ENCODE results near the gene MAGIX.

MAGIX gene

DNA sequence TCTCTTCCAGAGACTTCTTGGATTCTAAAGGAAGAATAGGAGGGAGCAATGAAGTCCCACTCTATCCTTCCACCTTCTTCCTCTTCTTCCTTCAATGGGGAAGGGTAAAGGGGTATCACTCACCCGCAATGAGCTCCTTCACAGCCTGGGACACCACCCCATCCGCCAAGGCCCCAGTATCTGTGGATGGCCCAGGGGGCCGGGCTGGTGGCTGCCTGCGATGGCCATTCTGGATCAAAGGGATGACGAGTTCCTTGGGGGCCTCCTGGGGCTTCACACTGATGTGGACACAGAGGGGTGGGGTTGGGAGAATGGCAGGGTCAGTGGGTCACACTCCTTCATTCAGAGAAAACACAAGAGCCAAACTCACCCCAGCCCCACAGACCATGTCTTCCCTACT, 40.1 kb upstream of the MAGIX start:
- TF ChIP-seq SIN3A (IDR thresholded peaks at IDR 0.05; ENCODE audit: borderline replicate concordance, insufficient read depth, low read length) = no peak
- no peak for TF ChIP-seq POLR2AphosphoS5 (IDR thresholded peaks at IDR 0.05; ENCODE audit: low read depth, low read length)
- TF ChIP-seq, protein P1, sequence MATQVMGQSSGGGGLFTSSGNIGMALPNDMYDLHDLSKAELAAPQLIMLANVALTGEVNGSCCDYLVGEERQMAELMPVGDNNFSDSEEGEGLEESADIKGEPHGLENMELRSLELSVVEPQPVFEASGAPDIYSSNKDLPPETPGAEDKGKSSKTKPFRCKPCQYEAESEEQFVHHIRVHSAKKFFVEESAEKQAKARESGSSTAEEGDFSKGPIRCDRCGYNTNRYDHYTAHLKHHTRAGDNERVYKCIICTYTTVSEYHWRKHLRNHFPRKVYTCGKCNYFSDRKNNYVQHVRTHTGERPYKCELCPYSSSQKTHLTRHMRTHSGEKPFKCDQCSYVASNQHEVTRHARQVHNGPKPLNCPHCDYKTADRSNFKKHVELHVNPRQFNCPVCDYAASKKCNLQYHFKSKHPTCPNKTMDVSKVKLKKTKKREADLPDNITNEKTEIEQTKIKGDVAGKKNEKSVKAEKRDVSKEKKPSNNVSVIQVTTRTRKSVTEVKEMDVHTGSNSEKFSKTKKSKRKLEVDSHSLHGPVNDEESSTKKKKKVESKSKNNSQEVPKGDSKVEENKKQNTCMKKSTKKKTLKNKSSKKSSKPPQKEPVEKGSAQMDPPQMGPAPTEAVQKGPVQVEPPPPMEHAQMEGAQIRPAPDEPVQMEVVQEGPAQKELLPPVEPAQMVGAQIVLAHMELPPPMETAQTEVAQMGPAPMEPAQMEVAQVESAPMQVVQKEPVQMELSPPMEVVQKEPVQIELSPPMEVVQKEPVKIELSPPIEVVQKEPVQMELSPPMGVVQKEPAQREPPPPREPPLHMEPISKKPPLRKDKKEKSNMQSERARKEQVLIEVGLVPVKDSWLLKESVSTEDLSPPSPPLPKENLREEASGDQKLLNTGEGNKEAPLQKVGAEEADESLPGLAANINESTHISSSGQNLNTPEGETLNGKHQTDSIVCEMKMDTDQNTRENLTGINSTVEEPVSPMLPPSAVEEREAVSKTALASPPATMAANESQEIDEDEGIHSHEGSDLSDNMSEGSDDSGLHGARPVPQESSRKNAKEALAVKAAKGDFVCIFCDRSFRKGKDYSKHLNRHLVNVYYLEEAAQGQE (IDR thresholded peaks at IDR 0.05; ENCODE audit: insufficient read depth in 1 of 2, low read depth in 2 of 2, low read length in 2 of 2) = no peak
- no peak for TF ChIP-seq TAF1 (IDR thresholded peaks at IDR 0.05; ENCODE audit: borderline replicate concordance, insufficient read depth, low read length)
- no peak for TF ChIP-seq FOXP2 (optimal IDR thresholded peaks at IDR 0.05; ENCODE audit: borderline replicate concordance, extremely low read depth, extremely low read length, insufficient read depth)

DNA sequence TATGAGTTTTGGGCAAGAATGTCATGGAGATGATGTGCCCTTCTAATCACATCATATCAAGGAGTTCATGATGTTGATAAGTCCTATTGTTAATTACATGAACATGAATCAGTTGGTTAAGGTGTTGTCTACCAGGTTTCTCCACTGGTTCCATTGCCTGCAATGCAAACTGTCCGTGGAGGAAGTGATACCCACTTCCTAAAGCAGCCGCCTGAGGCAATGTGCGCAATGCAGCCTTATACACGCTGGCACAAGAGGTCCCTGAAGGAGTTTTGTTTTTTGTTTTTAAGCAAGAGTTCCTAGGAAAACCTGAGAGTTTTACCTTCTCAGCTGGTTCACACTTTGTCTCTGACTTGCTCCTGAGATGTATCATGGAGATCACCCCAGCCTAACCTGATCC, 33.1 kb upstream of the MAGIX start:
- TF ChIP-seq FOXP2 (optimal IDR thresholded peaks at IDR 0.05; ENCODE audit: borderline replicate concordance, extremely low read depth, extremely low read length, insufficient read depth) = no peak
- TF ChIP-seq POLR2AphosphoS5 (IDR thresholded peaks at IDR 0.05; ENCODE audit: low read depth, low read length) = no peak
- no peak for TF ChIP-seq TAF1 (IDR thresholded peaks at IDR 0.05; ENCODE audit: borderline replicate concordance, insufficient read depth, low read length)
- TF ChIP-seq, protein P1 (IDR thresholded peaks at IDR 0.05; ENCODE audit: insufficient read depth in 1 of 2, low read depth in 2 of 2, low read length in 2 of 2) = no peak
- TF ChIP-seq SIN3A (IDR thresholded peaks at IDR 0.05; ENCODE audit: borderline replicate concordance, insufficient read depth, low read length) = no peak

DNA sequence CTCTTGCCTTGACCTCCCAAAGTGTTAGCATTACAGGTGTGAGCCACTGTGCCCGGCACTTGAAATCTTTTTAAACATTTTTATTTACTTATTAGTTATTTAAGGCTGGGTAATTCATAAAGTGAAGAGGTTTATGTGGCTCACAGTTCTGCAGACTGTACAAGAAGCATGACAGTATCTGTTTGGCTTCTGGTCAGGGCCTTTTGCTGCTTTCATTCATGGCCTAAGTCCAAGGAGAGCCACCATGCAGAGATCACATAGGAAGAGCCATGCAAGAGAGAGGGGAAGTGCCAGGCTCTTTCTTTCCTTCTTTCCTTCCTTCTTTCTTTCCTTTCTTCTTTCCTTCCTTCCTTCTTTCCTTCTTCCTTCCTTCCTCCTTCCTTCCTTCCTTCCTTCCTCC, 28.8 kb upstream of the MAGIX start:
- no peak for TF ChIP-seq FOXP2 (optimal IDR thresholded peaks at IDR 0.05; ENCODE audit: borderline replicate concordance, extremely low read depth, extremely low read length, insufficient read depth)
- TF ChIP-seq, protein P1 (IDR thresholded peaks at IDR 0.05; ENCODE audit: insufficient read depth in 1 of 2, low read depth in 2 of 2, low read length in 2 of 2) = no peak
- TF ChIP-seq SIN3A (IDR thresholded peaks at IDR 0.05; ENCODE audit: borderline replicate concordance, insufficient read depth, low read length) = no peak
- TF ChIP-seq POLR2AphosphoS5 (IDR thresholded peaks at IDR 0.05; ENCODE audit: low read depth, low read length) = no peak
- TF ChIP-seq TAF1 (IDR thresholded peaks at IDR 0.05; ENCODE audit: borderline replicate concordance, insufficient read depth, low read length) = no peak

DNA sequence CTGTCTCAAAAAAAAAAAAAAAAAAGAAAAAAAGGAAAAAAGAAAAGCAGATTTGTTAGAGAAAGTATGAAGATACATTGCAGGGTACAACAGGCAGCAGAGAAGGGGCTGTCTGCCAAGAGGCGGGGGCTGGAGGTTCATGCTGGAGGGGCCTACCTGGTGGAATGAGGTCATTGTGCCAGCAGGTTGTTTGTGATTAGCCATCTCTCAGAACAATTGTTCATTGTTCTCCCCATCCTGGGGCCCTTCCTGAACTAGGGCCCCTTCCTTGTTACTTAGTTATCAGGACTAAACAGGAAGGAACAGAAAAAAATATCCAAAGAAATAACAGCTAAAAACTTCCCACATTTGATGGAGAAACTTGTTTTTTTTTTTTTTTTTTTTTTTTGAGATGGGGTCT, 25.1 kb upstream of the MAGIX start:
- no peak for TF ChIP-seq FOXP2 (optimal IDR thresholded peaks at IDR 0.05; ENCODE audit: borderline replicate concordance, extremely low read depth, extremely low read length, insufficient read depth)
- TF ChIP-seq, protein P1 (IDR thresholded peaks at IDR 0.05; ENCODE audit: insufficient read depth in 1 of 2, low read depth in 2 of 2, low read length in 2 of 2) = no peak
- no peak for TF ChIP-seq SIN3A (IDR thresholded peaks at IDR 0.05; ENCODE audit: borderline replicate concordance, insufficient read depth, low read length)
- no peak for TF ChIP-seq POLR2AphosphoS5 (IDR thresholded peaks at IDR 0.05; ENCODE audit: low read depth, low read length)
- no peak for TF ChIP-seq TAF1 (IDR thresholded peaks at IDR 0.05; ENCODE audit: borderline replicate concordance, insufficient read depth, low read length)

DNA sequence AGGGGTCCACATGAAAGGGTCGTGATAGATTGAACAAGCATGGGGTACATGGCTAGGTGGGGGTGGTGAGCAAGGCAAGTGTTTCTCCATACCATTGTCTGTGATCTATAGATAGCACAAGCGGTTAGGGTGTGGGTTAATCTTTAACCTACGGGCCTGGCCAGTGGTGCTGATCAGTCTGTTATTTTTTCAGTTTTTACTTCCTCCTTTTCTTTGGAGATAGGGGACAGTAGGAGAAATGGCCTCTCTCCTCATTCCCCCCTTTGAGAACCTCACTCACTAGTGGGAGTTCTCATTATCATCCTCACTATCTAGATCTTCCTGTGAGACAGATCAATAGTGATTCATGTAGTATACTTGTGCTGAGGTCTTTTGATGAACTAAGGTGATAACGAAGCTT, 22.8 kb upstream of the MAGIX start:
- no peak for TF ChIP-seq SIN3A (IDR thresholded peaks at IDR 0.05; ENCODE audit: borderline replicate concordance, insufficient read depth, low read length)
- TF ChIP-seq, protein P1 (IDR thresholded peaks at IDR 0.05; ENCODE audit: insufficient read depth in 1 of 2, low read depth in 2 of 2, low read length in 2 of 2) = no peak
- TF ChIP-seq POLR2AphosphoS5 (IDR thresholded peaks at IDR 0.05; ENCODE audit: low read depth, low read length) = no peak
- no peak for TF ChIP-seq FOXP2 (optimal IDR thresholded peaks at IDR 0.05; ENCODE audit: borderline replicate concordance, extremely low read depth, extremely low read length, insufficient read depth)
- no peak for TF ChIP-seq TAF1 (IDR thresholded peaks at IDR 0.05; ENCODE audit: borderline replicate concordance, insufficient read depth, low read length)
